Thoracic aorta (tissue), 2 donors: ENCODE results near the gene LGALS16. TPM values are rescaled to one million over a fixed set of nuclear protein-coding genes. Genes with fewer than 3 reads are reported as not detected.

ENCODE experiments used
- ATAC-seq: fragments of 150-250 bp; one replicate; pipeline ENCODE4 v1.8.0; 2017; ENCODE audit warnings: low read depth; ENCODE audit not compliant: insufficient number of reproducible peaks, low FRiP score
- DNase-seq: peaks from one replicate; pipeline ENCODE4 v3.0.0-alpha.2; 2020; ENCODE audit warnings: low spot score
- H3K27ac ChIP-seq, 2 donors: fragments of 200-600 bp; sonication (generic); 1 replicate in 1 of 2; 2 replicates in 1 of 2; pipeline ENCODE4 v1.5.1; 2016; ENCODE audit warnings: mild to moderate bottlenecking in 2 of 2, moderate library complexity in 2 of 2
- H3K27me3 ChIP-seq: fragments of 200-600 bp; sonication (generic); replicated peaks from 2 replicates; pipeline ENCODE4 v1.6.0; 2016; ENCODE audit warnings: mild to moderate bottlenecking; ENCODE audit not compliant: insufficient read depth
- H3K36me3 ChIP-seq: fragments of 200-600 bp; sonication (generic); one replicate; pipeline ENCODE4 v1.5.1; 2016
- H3K4me1 ChIP-seq, 2 donors: fragments of 200-600 bp; sonication (generic); 1 replicate in 1 of 2; 2 replicates in 1 of 2; pipeline versions ENCODE4 v1.5.1 to v1.6.0; 2016; ENCODE audit warnings: low read depth in 2 of 2, mild to moderate bottlenecking in 1 of 2; ENCODE audit not compliant: control insufficient read depth in 1 of 2
- H3K4me3 ChIP-seq: fragments of 200-600 bp; sonication (generic); 2 replicates; pipeline ENCODE4 v1.5.1; 2016; ENCODE audit warnings: mild to moderate bottlenecking
- H3K9me3 ChIP-seq: fragments of 200-600 bp; sonication (generic); 2 replicates; pipeline ENCODE4 v1.5.1; 2016
- total RNA-seq, 2 donors: library from RNA; depleted of rRNA; stranded (reverse); fragments of >200 nt; gene quantifications; one replicate each; pipeline versions ENCODE4 v1.1.0 to v1.2.3, GENCODE V29; 2016
- TF ChIP-seq, protein P1 (sequence below): fragments of 200-600 bp; sonication (generic); IDR thresholded peaks from one replicate; pipeline ENCODE4 v1.5.1; 2019; ENCODE audit warnings: antibody characterized with exemption

LGALS16 gene
- total RNA-seq, 2 donors from 2014 or later = not detected

DNA sequence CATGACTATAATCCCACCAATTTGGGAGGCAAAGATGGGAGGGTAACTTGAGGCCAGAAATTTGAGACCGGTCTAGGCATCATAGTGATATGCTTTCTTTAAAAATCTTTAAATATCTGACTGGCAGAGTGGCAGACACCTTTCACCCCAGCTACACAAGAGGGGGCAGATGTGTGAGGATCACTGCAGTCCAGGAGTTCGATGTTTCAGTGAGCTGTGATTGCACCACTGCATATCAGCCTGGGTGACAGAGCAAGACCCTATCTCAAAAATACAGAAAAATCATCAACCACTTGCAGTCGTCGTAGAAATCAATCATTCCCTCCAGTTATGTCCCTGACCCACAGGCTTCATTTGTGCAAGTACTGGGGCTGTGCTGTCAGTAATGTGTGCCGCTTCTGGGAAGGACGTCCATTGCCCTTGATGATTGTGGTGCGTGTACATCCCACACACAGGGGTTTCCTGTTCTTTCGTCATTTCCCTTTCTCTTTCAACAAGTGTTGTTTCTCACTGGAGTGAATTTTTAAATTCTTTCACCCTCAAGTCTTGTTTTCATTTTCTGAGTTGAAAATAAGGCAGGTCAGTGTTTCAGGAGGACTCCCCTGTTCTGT is 50.0 kb downstream of the LGALS16 start:
- TF ChIP-seq, protein P1, sequence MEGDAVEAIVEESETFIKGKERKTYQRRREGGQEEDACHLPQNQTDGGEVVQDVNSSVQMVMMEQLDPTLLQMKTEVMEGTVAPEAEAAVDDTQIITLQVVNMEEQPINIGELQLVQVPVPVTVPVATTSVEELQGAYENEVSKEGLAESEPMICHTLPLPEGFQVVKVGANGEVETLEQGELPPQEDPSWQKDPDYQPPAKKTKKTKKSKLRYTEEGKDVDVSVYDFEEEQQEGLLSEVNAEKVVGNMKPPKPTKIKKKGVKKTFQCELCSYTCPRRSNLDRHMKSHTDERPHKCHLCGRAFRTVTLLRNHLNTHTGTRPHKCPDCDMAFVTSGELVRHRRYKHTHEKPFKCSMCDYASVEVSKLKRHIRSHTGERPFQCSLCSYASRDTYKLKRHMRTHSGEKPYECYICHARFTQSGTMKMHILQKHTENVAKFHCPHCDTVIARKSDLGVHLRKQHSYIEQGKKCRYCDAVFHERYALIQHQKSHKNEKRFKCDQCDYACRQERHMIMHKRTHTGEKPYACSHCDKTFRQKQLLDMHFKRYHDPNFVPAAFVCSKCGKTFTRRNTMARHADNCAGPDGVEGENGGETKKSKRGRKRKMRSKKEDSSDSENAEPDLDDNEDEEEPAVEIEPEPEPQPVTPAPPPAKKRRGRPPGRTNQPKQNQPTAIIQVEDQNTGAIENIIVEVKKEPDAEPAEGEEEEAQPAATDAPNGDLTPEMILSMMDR = no peak

DNA sequence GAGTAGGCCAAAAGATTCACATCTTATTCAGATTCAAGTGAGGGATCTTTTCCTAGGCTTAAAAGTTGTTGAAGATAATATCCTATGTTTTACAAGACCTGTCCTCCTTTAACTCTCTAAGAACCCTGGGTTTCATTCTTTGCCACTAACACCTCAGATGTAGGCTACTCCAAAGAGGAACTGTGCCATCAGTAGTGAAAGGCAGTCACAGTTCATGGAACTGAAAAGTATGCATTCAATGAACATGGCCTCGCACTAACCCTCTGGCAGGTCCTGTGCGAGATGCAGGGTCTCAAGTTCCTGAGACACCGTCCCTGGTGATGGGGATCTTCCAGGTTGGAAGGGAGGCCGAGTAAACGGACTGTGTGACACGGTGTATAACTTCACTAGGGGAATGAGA is 52.9 kb downstream of the LGALS16 start:
- TF ChIP-seq, protein P1 = no peak
- DNase-seq (no peak), ATAC-seq (no peak)
- Histone ChIP-seq H3K36me3 (no peaks in the 10 kb centered on the region), H3K4me3 (no peak overlapping the region), H3K27ac (no peak overlapping the region), H3K4me1 (no peaks in the 10 kb centered on the region), H3K9me3 (no peaks in the 10 kb centered on the region), H3K27me3 (no peaks in the 10 kb centered on the region)

More for the DNA sequence above, 50.0 kb downstream of the LGALS16 start:
- no peaks in the 10 kb centered on the region for H3K36me3 ChIP-seq
- no peaks in the 10 kb centered on the region for H3K9me3 ChIP-seq
- no peaks in the 10 kb centered on the region for H3K27me3 ChIP-seq
- H3K4me3 ChIP-seq = no peak overlapping the region
- no peak overlapping the region for H3K27ac ChIP-seq
- no peak for ATAC-seq
- no peak for DNase-seq
- no peaks in the 10 kb centered on the region for H3K4me1 ChIP-seq

DNA sequence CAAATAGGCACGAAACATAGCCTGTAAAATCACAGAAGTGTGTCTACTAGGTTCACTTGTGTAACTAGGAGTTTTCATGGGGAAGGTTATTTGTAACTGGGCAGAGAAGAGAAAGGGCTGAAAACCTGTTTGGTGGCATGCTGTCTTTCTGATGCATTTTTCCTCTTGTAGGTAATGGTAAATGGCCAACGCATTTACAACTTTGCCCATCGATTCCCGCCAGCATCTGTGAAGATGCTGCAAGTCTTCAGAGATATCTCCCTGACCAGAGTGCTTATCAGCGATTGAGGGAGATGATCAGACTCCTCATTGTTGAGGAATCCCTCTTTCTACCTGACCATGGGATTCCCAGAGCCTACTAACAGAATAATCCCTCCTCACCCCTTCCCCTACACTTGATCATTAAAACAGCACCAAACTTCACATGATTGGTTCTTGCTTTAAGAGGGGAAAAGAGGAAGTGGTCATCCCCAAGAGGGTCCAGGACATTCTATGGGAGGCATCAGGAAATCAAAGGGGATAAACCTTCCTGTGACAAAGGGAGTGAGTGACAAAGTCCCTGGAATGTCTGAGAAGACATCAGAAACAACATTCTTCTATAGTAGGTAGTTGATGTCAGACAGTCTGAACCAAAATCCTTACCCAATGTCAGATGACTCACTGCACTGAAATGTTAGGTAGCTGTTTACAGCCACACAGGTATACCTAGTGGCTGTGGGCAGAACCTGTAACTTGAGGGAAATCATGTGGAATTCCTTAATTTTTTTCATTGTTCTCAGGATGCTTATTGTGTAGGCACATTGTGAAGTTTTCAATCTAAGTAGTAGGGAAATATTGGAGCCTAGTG is 53.5 kb downstream of the LGALS16 start:
- DNase-seq = no peak
- H3K4me1 ChIP-seq = no peaks in the 10 kb centered on the region
- no peak overlapping the region for H3K27ac ChIP-seq
- H3K4me3 ChIP-seq = no peak overlapping the region
- no peaks in the 10 kb centered on the region for H3K36me3 ChIP-seq
- H3K9me3 ChIP-seq = no peaks in the 10 kb centered on the region
- no peaks in the 10 kb centered on the region for H3K27me3 ChIP-seq
- ATAC-seq = no peak
- TF ChIP-seq, protein P1 = no peak

Other genes with a start within 250 kb of the LGALS16 start
- gene ZFP36, start 249.1 kb upstream of the LGALS16 start, total RNA-seq = 100 to 1,000 TPM; 315 to 699 TPM
- 100 to 1,000 TPM in 1 of 2 donors, 10 to 100 TPM in 1; 76.0 to 112 TPM for gene PLEKHG2, start 243.2 kb upstream of the LGALS16 start, total RNA-seq
- gene RPS16, start 220.0 kb upstream of the LGALS16 start, total RNA-seq = 100 to 1,000 TPM; 716 to 775 TPM
- gene SUPT5H, start 210.3 kb upstream of the LGALS16 start, total RNA-seq = 100 to 1,000 TPM in 1 of 2 donors, 10 to 100 TPM in 1; 94.4 to 157 TPM
- 10 to 100 TPM; 25.7 to 51.4 TPM for gene TIMM50, start 175.1 kb upstream of the LGALS16 start, total RNA-seq
- not detected for gene DLL3, start 157.0 kb upstream of the LGALS16 start, total RNA-seq
- gene SELENOV, start 140.8 kb upstream of the LGALS16 start, total RNA-seq = not detected
- gene EID2B, start 123.1 kb upstream of the LGALS16 start, total RNA-seq = 1 to 10 TPM; 5.6 to 6.2 TPM
- gene EID2, start 115.8 kb upstream of the LGALS16 start, total RNA-seq = 10 to 100 TPM; 11.4 to 12.0 TPM
- gene LGALS13, start 53.4 kb upstream of the LGALS16 start, total RNA-seq = not detected
- gene LGALS14, start 48.6 kb downstream of the LGALS16 start, total RNA-seq = not detected
- gene CLC, start 82.1 kb downstream of the LGALS16 start, total RNA-seq = not detected
- not detected for gene LEUTX, start 122.9 kb downstream of the LGALS16 start, total RNA-seq
- 10 to 100 TPM in 1 of 2 donors, 1 to 10 TPM in 1; 8.9 to 10.2 TPM for gene DYRK1B, start 178.2 kb downstream of the LGALS16 start, total RNA-seq
- gene FBL, start 190.5 kb downstream of the LGALS16 start, total RNA-seq = 100 to 1,000 TPM in 1 of 2 donors, 10 to 100 TPM in 1; 52.7 to 103 TPM